Measurements from ENCODE around the gene TBL1X. TPM values are rescaled to one million over a fixed set of nuclear protein-coding genes. Genes with fewer than 3 reads are reported as not detected.
"Not testable (repeated sequence)": the region's sequence is repeated elsewhere in the genome, so short reads cannot be mapped to it uniquely, and the experiment has no call there.

Gene TBL1X
- polyA plus RNA-seq, 1 experiment: 24.9 TPM

GRCh38 chrX:9447906-9448305 is 17.0 kb upstream of the TBL1X start:
- Histone ChIP-seq H3K27ac (ENCODE audit: low read depth, low read length) (no peak overlapping the region), H3K4me3 (ENCODE audit: low read depth, low read length) (no peak overlapping the region), H3K9me3 (ENCODE audit: control insufficient read depth, insufficient read depth, low read length) (no peaks in the 10 kb centered on the region; the same call in 1 of the 2 replicates), H3K27me3 (ENCODE audit: control insufficient read depth, insufficient read depth, low read length) (no peaks in the 10 kb centered on the region)
- ChIA-PET POLR2A (no interaction called here), CTCF (no interaction called here)
- no peak for DNase-seq (ENCODE audit: low read depth, low spot score)
- TF ChIP-seq CTCF (IDR thresholded peaks at IDR 0.05; ENCODE audit: low read depth, low read length): no peak

GRCh38 chrX:9456250-9457074 is 8.4 kb upstream of the TBL1X start:
- no peaks in the 10 kb centered on the region for H3K9me3 ChIP-seq (ENCODE audit: control insufficient read depth, insufficient read depth, low read length)
- POLR2A ChIA-PET: no interaction called here
- no peak for DNase-seq (ENCODE audit: low read depth, low spot score)
- no peak overlapping the region for H3K27ac ChIP-seq (ENCODE audit: low read depth, low read length)
- CTCF ChIA-PET: no interaction called here
- no peak overlapping the region for H3K4me3 ChIP-seq (ENCODE audit: low read depth, low read length)
- H3K27me3 ChIP-seq (ENCODE audit: control insufficient read depth, insufficient read depth, low read length): no peaks in the 10 kb centered on the region
- no peak for TF ChIP-seq CTCF (IDR thresholded peaks at IDR 0.05; ENCODE audit: low read depth, low read length)

GRCh38 chrX:9458034-9458433 is 6.8 kb upstream of the TBL1X start:
- H3K9me3 ChIP-seq (ENCODE audit: control insufficient read depth, insufficient read depth, low read length); POLR2A ChIA-PET; H3K4me3 ChIP-seq (ENCODE audit: low read depth, low read length); DNase-seq (ENCODE audit: low read depth, low spot score); CTCF ChIA-PET; H3K27me3 ChIP-seq (ENCODE audit: control insufficient read depth, insufficient read depth, low read length); H3K27ac ChIP-seq (ENCODE audit: low read depth, low read length): not testable (repeated sequence)

GRCh38 chrX:9458516-9459078 is 6.3 kb upstream of the TBL1X start:
- TF ChIP-seq CTCF (IDR thresholded peaks at IDR 0.05; ENCODE audit: low read depth, low read length): no peak
- no peak for DNase-seq (ENCODE audit: low read depth, low spot score)
- H3K4me3 ChIP-seq (ENCODE audit: low read depth, low read length): no peak overlapping the region
- H3K9me3 ChIP-seq (ENCODE audit: control insufficient read depth, insufficient read depth, low read length): no peaks in the 10 kb centered on the region
- CTCF ChIA-PET: interaction anchor here (0.6 kb wide), 1 partner anchor 227 kb away, joined by 5 read pairs; no protein-coding TSS in a partner anchor
- POLR2A ChIA-PET: no interaction called here
- H3K27ac ChIP-seq (ENCODE audit: low read depth, low read length): no peak overlapping the region
- H3K27me3 ChIP-seq (ENCODE audit: control insufficient read depth, insufficient read depth, low read length): no peaks in the 10 kb centered on the region

GRCh38 chrX:9459186-9459748 is 5.6 kb upstream of the TBL1X start:
- Histone ChIP-seq H3K4me3 (ENCODE audit: low read depth, low read length) (no peak overlapping the region), H3K9me3 (ENCODE audit: control insufficient read depth, insufficient read depth, low read length) (no peaks in the 10 kb centered on the region), H3K27me3 (ENCODE audit: control insufficient read depth, insufficient read depth, low read length) (no peaks in the 10 kb centered on the region), H3K27ac (ENCODE audit: low read depth, low read length) (no peak overlapping the region)
- TF ChIP-seq CTCF (IDR thresholded peaks at IDR 0.05; ENCODE audit: low read depth, low read length): no peak
- POLR2A ChIA-PET: no interaction called here
- no peak for DNase-seq (ENCODE audit: low read depth, low spot score)
- CTCF ChIA-PET: interaction anchor here (0.6 kb wide), 1 partner anchor 227 kb away, joined by 5 read pairs; no protein-coding TSS in a partner anchor

Data from AG04450 (cell line).